ENCODE results near the gene FER. TPM values are rescaled to one million over a fixed set of nuclear protein-coding genes. Genes with fewer than 3 reads are reported as not detected.

Gene FER
- total and polyA plus RNA-seq, 2 of the 13 experiments (the other 11 are each of a cell fraction or from before 2014, with no cell fraction given) = 7.9 to 29.0 TPM

DNA sequence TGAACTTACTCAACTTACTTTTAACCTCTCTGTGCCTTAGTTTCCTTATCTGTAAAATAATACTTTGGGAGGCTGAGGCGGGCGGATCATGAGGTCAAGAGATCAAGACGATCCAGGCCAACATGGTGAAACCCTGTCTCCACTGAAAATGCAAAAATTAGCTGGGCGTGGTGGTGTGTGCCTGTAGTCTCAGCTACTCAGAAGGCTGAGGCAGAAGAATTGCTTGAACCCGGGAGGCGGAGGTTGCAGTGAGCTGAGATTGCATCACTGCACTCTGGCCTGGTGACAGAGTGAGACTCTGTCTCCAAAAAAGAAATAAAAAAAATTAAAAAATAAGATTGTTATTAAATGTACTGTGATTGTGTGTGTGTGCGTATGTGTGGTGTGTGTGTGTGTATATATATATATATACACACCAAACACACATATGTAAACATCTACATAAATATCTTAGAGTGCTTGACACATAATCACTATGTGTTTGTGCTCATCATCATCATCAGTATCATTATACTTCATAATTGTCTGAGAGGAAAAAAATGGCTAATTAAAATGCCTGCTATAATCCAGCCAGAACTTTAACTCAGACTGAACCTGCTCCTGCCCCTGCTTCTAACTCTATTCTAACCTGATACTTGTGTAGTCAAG is 312.8 kb downstream of the FER start:
- H3K27me3 ChIP-seq (ENCODE audit: control insufficient read depth in 1 of 2, insufficient read depth in 2 of 2, low read length in 2 of 2) = no peaks in the 10 kb centered on the region
- TF ChIP-seq FIP1L1 (IDR thresholded peaks at IDR 0.05; ENCODE audit: borderline replicate concordance, insufficient read depth, low read depth, low read length) = no peak
- no peak for TF ChIP-seq SNRNP70 (IDR thresholded peaks at IDR 0.05; ENCODE audit: low read depth, low read length)
- TF ChIP-seq, protein P1, sequence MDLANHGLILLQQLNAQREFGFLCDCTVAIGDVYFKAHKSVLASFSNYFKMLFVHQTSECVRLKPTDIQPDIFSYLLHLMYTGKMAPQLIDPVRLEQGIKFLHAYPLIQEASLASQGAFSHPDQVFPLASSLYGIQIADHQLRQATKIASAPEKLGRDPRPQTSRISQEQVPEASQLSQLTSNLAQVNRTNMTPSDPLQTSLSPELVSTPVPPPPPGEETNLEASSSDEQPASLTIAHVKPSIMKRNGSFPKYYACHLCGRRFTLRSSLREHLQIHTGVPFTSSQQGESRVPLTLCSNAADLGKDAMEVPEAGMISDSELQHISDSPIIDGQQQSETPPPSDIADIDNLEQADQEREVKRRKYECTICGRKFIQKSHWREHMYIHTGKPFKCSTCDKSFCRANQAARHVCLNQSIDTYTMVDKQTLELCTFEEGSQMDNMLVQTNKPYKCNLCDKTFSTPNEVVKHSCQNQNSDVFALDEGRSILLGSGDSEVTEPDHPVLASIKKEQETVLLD (CRISPR knock-in tag; IDR thresholded peaks at IDR 0.05; ENCODE audit: low read depth) = no peak
- TF ChIP-seq ZNF713 (CRISPR knock-in tag; IDR thresholded peaks at IDR 0.05) = no peak
- TF ChIP-seq PLRG1 (conservative IDR thresholded peaks at IDR 0.05) = no peak
- TF ChIP-seq ZNF253 (CRISPR knock-in tag; IDR thresholded peaks at IDR 0.05; ENCODE audit: borderline replicate concordance) = no peak
- no peak for TF ChIP-seq NR2F1 (CRISPR knock-in tag; IDR thresholded peaks at IDR 0.05)
- TF ChIP-seq, protein P2, sequence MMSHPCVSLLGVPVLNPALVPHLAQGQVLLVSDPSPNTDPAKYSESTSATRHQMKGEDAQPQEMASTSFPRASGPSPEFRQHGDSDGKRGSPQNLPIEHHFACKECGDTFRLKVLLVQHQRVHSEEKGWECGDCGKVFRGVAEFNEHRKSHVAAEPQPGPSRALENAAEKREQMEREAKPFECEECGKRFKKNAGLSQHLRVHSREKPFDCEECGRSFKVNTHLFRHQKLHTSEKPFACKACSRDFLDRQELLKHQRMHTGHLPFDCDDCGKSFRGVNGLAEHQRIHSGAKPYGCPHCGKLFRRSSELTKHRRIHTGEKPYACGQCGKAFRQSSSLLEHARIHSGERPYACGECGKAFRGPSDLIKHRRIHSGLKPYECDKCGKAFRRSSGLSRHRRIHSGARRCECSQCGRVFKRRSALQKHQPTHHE (CRISPR knock-in tag; IDR thresholded peaks at IDR 0.05; ENCODE audit: borderline replicate concordance) = no peak
- no peak for TF ChIP-seq MAZ (IDR thresholded peaks at IDR 0.05; ENCODE audit: borderline replicate concordance, low read depth, low read length)
- no peak for TF ChIP-seq MAZ (CRISPR knock-in tag; IDR thresholded peaks at IDR 0.05; ENCODE audit: low read depth)
- TF ChIP-seq KDM2A (CRISPR knock-in tag; IDR thresholded peaks at IDR 0.05; ENCODE audit: borderline replicate concordance, low read depth) = no peak
- H4K20me1 ChIP-seq (ENCODE audit: insufficient read depth, low read length) = no peaks in the 10 kb centered on the region
- no peak overlapping the region for H3K4me2 ChIP-seq (ENCODE audit: low read depth, low read length)
- in situ Hi-C loops (cut with HindIII; ENCODE audit: extremely low pct_ligation_motif_present, low pct_unique_long_range_greater_than_20kb) (no loop called here), intact Hi-C loops (cut with micrococcal nuclease; ENCODE audit: unreplicated experiment) (no loop called here)
- no peak for DNase-seq (ENCODE audit: low spot score)
- WGBS (ENCODE audit: low lambda C conversion rate) = 93% methylated on average over 7 of the region's 7 CpGs
- H3K9me3 ChIP-seq (ENCODE audit: low read length) = no peaks in the 10 kb centered on the region
- H3K4me3 ChIP-seq (replicated peaks in 1 of 3; ENCODE audit: insufficient read depth in 1 of 3, low read depth in 2 of 3, low read length in 3 of 3) = no peak overlapping the region
- H3K4me1 ChIP-seq (ENCODE audit: insufficient read depth, low read length) = no peaks in the 10 kb centered on the region
- ATAC-seq = no peak
- CTCF ChIA-PET (ENCODE audit: low intra/inter-chr PET ratio, low total read pairs) = no interaction called here
- H3K9ac ChIP-seq (ENCODE audit: insufficient read depth, low read depth, low read length) = no peak overlapping the region
- BruUV-seq (replicated peaks) = no TSS peak
- H3K27ac ChIP-seq (ENCODE audit: extremely low read length, insufficient read depth, low read length) = no peak overlapping the region
- H3K36me3 ChIP-seq (replicated peaks in 1 of 2; ENCODE audit: control insufficient read depth in 1 of 2, insufficient read depth in 2 of 2, low read length in 2 of 2) = no peaks in the 10 kb centered on the region; a peak in 1 of 5 replicates
- POLR2A ChIA-PET = no interaction called here
- H3K79me2 ChIP-seq (ENCODE audit: insufficient read depth, low read length) = no peaks in the 10 kb centered on the region
- no peak overlapping the region for H2AFZ ChIP-seq (ENCODE audit: low read length)
- no peak for FAIRE-seq

Measured in HepG2 (cell line).